GM19455 (cell line): ENCODE measurements around the gene SPAG16.

ENCODE experiments used
- ATAC-seq: cut with Tn5 transposase; IDR thresholded peaks from one replicate; pipeline ENCODE4 v1.9.1; 2021; ENCODE audit not compliant: unreplicated experiment

Gene SPAG16

DNA sequence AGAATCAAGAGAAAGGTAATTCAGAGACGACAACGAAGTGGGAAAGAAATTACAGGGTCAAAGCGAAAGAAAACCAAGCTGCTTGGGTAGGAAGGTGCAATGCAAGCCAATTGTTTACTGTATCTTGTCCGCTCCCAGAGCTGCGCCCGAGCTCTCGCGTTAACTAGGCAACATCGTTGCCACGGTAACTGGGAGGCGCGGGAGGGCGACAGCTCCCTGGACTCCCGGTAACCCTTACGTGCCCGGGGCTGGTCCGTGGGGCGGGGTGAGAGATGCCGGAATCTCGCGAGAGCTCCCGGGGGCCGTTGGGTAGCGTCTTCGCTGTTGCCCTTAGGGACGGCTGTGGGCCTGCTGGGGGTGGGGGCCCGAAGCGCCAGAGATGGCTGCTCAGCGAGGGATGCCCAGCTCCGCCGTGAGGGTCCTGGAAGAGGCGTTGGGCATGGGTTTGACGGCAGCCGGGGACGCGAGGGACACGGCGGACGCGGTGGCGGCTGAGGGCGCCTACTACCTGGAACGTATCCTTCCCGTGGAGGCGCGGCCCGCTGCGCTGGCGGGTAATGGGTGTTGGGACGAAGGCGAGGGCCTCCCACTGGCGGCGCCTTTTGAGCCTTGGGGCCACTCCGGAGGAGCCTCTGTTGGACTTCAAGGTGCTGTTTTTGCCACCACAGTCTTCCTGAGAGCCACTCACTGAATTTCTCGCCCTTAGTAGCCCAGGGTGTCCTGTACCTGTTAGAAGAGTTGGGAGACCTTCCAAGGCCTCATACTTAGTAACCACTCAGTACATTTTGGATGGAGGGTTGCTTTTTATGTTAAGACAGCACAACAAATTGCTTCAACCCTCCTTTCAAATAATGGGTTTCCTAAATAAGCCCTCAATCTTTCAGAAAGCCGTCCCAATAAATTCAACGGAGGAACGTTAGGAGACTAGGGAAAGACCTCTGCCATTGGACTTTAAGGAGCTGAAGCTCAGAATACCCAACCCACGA, at the start of gene SPAG16:
Gene SPAG16 (plus strand): TSS at position 360 of the 986 bp plus-strand sequence.
- peak; percentile 99 for ATAC-seq

- no peak for ATAC-seq
These were observed 49.6 kb upstream of the SPAG16 start for GRCh38 chr2:213234641-213235040.

DNA sequence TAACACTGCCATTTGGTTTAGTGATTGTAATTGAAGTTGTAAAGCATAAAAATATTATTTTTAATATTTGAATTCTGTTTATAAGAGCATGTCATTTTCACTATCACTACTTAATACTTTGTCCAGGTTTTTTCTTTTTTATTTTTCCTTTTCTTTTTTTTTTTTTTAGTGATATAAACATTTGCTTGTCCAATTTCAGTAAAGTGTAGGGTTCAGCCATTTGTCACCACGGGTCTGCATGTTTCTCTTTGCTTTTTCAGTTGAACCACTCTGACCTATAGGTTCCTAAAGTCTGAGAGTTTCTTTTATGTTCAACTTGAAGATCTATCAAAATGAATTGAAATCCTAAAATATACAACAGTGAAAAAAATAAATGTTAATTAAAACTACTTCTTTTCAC, 48.5 kb upstream of the SPAG16 start:
- no peak for ATAC-seq

DNA sequence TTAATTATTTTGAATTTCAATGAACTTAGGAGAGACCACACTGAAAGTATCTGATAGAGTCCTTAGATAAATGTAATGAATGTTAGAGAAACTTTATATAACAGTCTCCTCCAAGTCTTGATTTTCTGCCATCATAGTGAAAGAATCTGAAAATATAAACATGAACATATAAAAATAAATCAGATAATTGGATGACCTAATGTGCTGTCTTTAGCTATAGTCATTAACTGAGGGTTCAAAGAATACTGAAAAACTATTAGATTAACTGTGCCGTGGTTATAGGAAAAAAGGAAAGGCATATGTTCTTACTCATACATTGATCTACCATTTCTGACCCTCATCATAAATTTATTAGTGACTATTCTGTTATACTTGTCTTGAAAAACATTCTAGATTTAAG, 47.0 kb upstream of the SPAG16 start:
- no peak for ATAC-seq

- ATAC-seq = no peak
These were observed 46.5 kb upstream of the SPAG16 start for GRCh38 chr2:213237787-213238186.

GRCh38 chr2:213238753-213239495, 45.3 kb upstream of the SPAG16 start:
- peak; percentile 36 for ATAC-seq

GRCh38 chr2:213241817-213242216, 42.4 kb upstream of the SPAG16 start:
- ATAC-seq = no peak

- ATAC-seq = no peak
These were observed 41.6 kb upstream of the SPAG16 start for GRCh38 chr2:213242653-213243052.

DNA sequence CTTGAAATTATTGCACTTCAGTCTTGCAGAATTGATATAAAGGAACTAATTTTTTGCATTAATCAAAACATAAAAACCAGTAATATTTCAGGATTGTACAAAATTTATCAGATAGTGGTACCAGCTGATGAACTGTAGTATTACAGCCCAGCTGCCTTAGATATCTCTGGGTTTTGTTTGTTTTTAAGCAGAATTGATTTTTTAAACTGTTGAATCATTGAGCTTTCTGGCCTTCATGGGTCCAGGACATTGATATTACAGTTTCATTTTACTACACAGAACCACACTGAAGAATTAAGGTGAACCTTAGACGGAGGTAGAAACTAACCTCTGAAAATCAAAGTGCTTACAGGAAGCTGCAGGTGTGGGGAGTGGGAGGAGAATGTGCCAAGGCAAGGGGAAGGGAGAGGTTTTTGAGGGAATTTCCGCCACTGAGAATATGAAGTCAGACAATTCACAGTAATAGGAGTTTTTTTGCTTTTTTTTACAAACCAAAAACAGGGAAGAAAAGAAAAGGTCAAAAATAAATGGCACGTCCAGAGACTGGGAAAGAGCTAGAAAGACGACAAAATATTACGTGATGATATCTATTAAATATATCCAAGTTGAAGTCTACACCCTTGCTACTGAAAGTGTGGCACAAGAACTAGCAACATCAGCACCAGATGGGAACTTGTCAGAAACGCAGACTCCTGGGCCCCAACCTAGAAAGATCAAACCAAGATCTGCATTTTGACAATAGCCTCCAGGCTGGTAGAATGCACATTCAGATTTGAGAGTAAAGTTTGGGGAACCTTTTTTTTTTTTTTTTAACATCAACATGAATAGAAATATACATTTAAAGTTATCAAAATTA, 40.8 kb upstream of the SPAG16 start:
- ATAC-seq = no peak

DNA sequence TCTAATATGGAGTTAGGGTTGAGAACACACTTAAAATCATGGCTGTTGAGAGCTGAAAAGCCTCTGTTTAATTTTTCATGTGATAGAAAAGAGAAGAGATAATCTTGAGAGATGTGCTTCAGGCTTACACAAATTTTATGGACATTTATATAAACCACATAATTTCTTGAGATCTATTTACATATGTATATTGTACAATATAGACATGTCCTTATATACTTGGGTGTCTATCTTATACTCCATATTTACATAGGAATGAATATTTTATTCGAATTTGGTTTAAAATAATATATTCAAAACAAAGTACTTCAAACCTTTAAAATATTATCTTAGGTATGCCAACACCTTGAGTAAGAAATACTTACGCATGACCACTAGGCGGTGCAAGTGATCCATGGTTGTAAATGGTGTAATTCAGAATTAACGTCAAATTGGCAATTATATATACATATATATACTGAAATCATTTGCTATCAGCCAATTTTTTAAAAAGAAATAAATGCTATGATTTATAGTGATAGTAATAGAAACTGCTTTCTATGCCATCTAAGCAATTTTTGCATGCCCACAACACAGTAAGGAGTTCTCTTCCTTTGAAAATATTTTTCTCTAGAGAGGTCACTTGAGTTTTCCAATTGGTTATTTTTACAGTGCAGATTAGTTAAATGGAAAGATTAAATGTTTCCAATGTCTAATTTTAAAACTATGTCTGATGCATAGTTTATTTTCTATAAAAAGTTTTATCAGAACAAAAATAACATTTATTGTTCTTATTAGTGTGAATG, 37.6 kb upstream of the SPAG16 start:
- ATAC-seq = peak; percentile 52

GRCh38 chr2:213247566-213247965, 36.7 kb upstream of the SPAG16 start:
- ATAC-seq = no peak

- ATAC-seq = no peak
These were observed 35.6 kb upstream of the SPAG16 start for GRCh38 chr2:213248637-213249036.

GRCh38 chr2:213249502-213249901, 34.8 kb upstream of the SPAG16 start:
- no peak for ATAC-seq

GRCh38 chr2:213251618-213252017, 32.6 kb upstream of the SPAG16 start:
- ATAC-seq = peak; percentile 81

GRCh38 chr2:213252206-213252605, 32.1 kb upstream of the SPAG16 start:
- ATAC-seq = no peak

- ATAC-seq = no peak
These were observed 31.1 kb upstream of the SPAG16 start for GRCh38 chr2:213253162-213253561.

DNA sequence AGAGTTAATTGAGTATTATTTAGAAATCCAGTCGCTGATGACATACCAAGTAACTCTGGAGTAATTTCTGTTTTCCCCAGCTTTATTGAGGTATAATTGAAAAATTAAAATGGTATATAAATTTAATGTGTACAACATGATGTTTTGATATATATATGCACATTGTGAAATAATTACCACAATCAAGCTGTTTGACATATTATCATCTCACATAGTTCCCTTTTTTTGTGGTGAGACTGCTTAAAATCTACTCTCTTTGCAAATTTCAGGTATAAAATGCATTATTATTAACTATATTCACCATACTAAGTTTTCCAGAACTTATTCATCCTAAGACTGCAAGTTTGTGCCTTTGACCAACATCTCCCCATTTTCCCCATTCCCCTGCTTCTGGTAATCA, 25.0 kb upstream of the SPAG16 start:
- ATAC-seq = no peak

- ATAC-seq = no peak
These were observed 23.0 kb upstream of the SPAG16 start for GRCh38 chr2:213261237-213261636.

DNA sequence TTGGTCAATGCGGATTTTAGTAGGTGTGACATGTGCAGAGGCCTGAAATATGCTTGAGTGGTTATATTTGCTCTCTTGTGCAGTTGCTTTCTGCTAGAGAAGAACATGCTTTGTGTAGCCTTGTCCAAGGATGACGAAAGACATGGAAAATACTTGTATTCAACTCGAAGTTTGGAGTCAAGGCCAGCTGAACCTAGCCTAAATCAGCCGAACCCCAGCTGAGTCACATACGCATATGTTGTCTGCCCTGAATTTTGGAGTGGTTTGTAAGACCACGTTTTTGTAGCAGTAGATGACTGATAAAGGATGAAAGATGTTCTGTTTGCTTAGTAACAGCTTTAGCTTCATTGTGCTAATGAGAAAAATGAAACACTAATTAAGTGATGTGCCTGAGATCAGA, 22.5 kb upstream of the SPAG16 start:
- ATAC-seq = no peak

- ATAC-seq = no peak
These were observed 18.6 kb upstream of the SPAG16 start for GRCh38 chr2:213265679-213266078.
